Neural crest cell (in vitro differentiated cells): ENCODE results near the gene NHERF2. TPM values are rescaled to one million over a fixed set of nuclear protein-coding genes. Genes with fewer than 3 reads are reported as not detected.
A peak's percentile ranks its signal among the peaks of the same experiment; 100 is the strongest.

ENCODE experiments used
- DNase-seq: peaks from one replicate; pipeline ENCODE4 v3.0.0; 2021; ENCODE audit warnings: low read depth, mixed read lengths, low spot score
- H3K27ac Mint-ChIP-seq: one replicate; pipeline ENCODE4 v1.8.0; 2021; ENCODE audit warnings: mild to moderate bottlenecking, mixed read lengths; ENCODE audit not compliant: unreplicated experiment
- H3K27me3 Mint-ChIP-seq: 2 replicates; pipeline ENCODE4 v1.8.0; 2021; ENCODE audit warnings: low read depth, mild to moderate bottlenecking, mixed read lengths
- H3K36me3 Mint-ChIP-seq: 2 replicates; pipeline ENCODE4 v1.8.0; 2021; ENCODE audit warnings: low read depth, mild to moderate bottlenecking, mixed read lengths
- H3K4me1 Mint-ChIP-seq: 2 replicates; pipeline ENCODE4 v1.8.0; 2021; ENCODE audit warnings: mixed read lengths
- H3K4me3 Mint-ChIP-seq: one replicate; pipeline ENCODE4 v1.8.0; 2021; ENCODE audit warnings: mild to moderate bottlenecking, mixed read lengths
- H3K9me3 Mint-ChIP-seq: 2 replicates; pipeline ENCODE4 v1.8.0; 2021; ENCODE audit warnings: mixed read lengths
- total RNA-seq: library from RNA; stranded (reverse); gene quantifications from 2 replicates; pipeline ENCODE4 v1.2.1, GENCODE V29; 2021
- TF ChIP-seq, protein P1 (sequence below): fragments of 200-600 bp; sonication (generic); conservative IDR thresholded peaks from 2 replicates; pipeline ENCODE4 v1.5.0; 2021; ENCODE audit warnings: antibody characterized with exemption, mild to moderate bottlenecking

Gene NHERF2
- total RNA-seq, 1 donor from 2014 or later = 8.1 TPM

DNA sequence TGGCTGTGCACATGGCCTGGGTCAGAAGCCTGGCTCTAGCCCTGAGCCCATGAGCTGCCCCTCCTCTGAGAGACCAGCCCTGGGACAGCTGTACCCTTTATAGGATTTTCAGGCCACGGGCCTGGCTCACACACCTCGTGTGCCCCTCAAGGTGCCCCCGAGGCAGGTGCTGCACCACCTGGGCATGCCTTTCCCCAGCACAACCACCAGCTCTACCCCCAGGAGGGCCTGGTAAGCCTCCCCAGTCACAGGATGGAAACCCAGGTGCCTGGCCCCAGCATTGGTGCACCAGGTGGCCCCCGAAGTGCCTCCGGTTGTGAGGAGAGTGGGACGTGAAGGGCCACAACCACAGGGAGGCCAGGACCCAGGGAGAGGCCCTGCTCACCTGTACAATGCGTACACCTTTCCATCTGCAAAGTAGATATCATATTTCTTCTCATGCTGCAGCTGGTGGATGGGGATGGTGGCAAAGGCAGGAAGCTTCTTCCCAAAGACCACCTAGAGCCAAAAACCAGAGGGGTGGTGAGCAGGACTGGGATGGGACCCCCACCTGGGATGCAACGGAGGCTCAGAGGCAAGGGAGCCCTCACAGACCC, 23.4 kb upstream of the NHERF2 start:
- Mint-ChIP-seq H3K27me3 (no peaks in the 10 kb centered on the region), H3K4me3 (no peak overlapping the region), H3K9me3 (no peaks in the 10 kb centered on the region), H3K4me1 (peaks cover 12% of the 10 kb centered on the region), H3K36me3 (peaks cover under 1% of the 10 kb centered on the region), H3K27ac (no peak overlapping the region)
- TF ChIP-seq, protein P1, sequence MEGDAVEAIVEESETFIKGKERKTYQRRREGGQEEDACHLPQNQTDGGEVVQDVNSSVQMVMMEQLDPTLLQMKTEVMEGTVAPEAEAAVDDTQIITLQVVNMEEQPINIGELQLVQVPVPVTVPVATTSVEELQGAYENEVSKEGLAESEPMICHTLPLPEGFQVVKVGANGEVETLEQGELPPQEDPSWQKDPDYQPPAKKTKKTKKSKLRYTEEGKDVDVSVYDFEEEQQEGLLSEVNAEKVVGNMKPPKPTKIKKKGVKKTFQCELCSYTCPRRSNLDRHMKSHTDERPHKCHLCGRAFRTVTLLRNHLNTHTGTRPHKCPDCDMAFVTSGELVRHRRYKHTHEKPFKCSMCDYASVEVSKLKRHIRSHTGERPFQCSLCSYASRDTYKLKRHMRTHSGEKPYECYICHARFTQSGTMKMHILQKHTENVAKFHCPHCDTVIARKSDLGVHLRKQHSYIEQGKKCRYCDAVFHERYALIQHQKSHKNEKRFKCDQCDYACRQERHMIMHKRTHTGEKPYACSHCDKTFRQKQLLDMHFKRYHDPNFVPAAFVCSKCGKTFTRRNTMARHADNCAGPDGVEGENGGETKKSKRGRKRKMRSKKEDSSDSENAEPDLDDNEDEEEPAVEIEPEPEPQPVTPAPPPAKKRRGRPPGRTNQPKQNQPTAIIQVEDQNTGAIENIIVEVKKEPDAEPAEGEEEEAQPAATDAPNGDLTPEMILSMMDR = no peak
- no peak for DNase-seq

DNA sequence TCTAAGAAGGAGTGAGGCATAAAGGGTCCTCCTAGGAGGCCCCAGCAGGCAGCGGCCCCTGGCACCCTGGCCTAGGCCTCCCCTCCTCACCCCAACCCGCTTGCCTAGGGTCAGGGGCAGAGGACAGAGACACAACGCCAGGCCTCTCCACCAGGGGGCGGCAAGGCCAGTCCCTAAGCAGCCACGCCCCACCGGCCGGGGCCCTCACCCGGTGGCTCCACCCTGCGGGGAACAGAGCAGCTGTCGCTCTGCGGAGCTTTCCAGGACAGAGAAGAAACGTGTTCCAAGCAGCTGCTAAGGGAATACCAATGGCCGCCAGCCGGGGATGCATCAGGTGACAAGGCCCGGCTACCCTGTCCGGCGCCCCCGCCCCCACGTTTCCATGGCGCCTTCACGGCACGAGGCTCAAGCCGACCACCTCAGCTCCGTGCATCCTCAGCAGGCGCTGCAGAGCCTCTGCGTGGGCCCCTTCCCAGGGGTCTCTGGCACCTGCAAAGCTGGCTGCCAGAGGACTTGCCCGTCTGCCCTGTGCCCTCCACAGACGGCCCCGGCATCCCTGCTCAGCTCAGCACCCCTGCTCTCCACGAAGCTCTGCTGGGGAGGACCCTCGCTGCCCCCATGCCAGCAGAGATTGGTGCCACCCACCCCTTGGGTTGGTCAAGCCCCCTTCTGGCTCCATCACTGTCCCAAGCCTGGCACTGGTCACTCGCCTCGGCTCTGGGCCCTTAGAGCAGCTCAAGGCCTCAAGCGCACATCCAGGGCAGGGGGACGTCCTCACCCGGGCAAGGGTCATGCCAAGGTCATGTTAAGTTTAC, 22.7 kb upstream of the NHERF2 start:
- Mint-ChIP-seq H3K27me3 (no peaks in the 10 kb centered on the region), H3K27ac (no peak overlapping the region), H3K9me3 (no peaks in the 10 kb centered on the region), H3K36me3 (no peaks in the 10 kb centered on the region), H3K4me3 (peak overlapping the region; percentile 72), H3K4me1 (peaks cover 18% of the 10 kb centered on the region)
- TF ChIP-seq, protein P1 = peak; percentile 97
- DNase-seq = peak; percentile 98

- Mint-ChIP-seq H3K27me3 (no peaks in the 10 kb centered on the region), H3K27ac (no peak overlapping the region), H3K36me3 (no peaks in the 10 kb centered on the region), H3K9me3 (no peaks in the 10 kb centered on the region), H3K4me1 (peaks cover 19% of the 10 kb centered on the region), H3K4me3 (peak overlapping the region; percentile 31)
- DNase-seq = no peak
- TF ChIP-seq, protein P1 = no peak
Observed at GRCh38 chr16:2004795-2005517, 21.7 kb upstream of the NHERF2 start.

GRCh38 chr16:2005646-2006045, 21.1 kb upstream of the NHERF2 start:
- TF ChIP-seq, protein P1 = no peak
- Mint-ChIP-seq H3K4me1 (peaks cover 25% of the 10 kb centered on the region), H3K4me3 (peak overlapping the region; percentile 81), H3K27ac (no peak overlapping the region), H3K27me3 (no peaks in the 10 kb centered on the region), H3K9me3 (no peaks in the 10 kb centered on the region), H3K36me3 (no peaks in the 10 kb centered on the region)
- DNase-seq = no peak

DNA sequence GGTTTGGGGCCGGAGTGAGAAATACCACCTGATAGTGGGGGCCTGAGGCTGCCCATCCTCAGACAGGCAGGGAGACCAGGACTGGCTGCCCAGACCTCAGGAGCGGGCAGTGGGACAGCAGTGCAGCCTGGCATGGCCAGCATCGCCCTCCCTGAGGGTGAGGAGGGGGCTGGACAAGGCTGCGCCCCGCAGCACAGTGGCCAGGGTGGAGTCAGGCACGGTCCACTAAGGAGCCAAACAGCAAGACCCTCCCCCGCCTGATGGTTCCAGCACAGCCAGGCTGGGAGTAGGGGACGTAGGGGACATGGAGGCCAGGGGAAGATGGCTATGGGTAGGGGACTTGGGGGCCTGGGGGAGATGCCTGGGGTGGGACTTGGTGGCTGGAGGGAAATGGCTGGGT, 20.4 kb upstream of the NHERF2 start:
- no peak overlapping the region for H3K27ac Mint-ChIP-seq
- no peaks in the 10 kb centered on the region for H3K27me3 Mint-ChIP-seq
- H3K4me1 Mint-ChIP-seq = peaks cover 25% of the 10 kb centered on the region
- peak overlapping the region; percentile 81 for H3K4me3 Mint-ChIP-seq
- TF ChIP-seq, protein P1 = no peak
- no peak for DNase-seq
- H3K9me3 Mint-ChIP-seq = no peaks in the 10 kb centered on the region
- no peaks in the 10 kb centered on the region for H3K36me3 Mint-ChIP-seq
